HepG2 (cell line): ENCODE results near the gene SKI. TPM values are rescaled to one million over a fixed set of nuclear protein-coding genes. Genes with fewer than 3 reads are reported as not detected.

Experiments
- ATAC-seq: fragments of 200-7000 bp; cut with Tn5 transposase; 3 replicates; pipeline ENCODE4 v1.9.1; 2020; ENCODE audit warnings: mild to moderate bottlenecking, moderate library complexity
- BruUV-seq: library from RNA; stranded (reverse); fragments of 400-500 nt; replicated peaks from 2 replicates; lab custom pipeline; 2021; lab: Mats Ljungman, UMichigan
- CTCF ChIA-PET: fragments of 300-600 bp; formaldehyde crosslinking; extraction: SDS; loops from one replicate; lab custom pipeline; 2021; ENCODE audit warnings: low total read pairs, inconsistent platforms, low intra/inter-chr PET ratio; lab: Yijun Ruan, JAX
- POLR2A ChIA-PET: fragments of 350-600 bp; sonication (Branson Sonifier 250); formaldehyde crosslinking; loops from one replicate; lab custom pipeline; 2020; ENCODE audit warnings: antibody characterized with exemption, inconsistent platforms; lab: Yijun Ruan, JAX
- DNase-seq: peaks from one replicate; pipeline ENCODE4 v3.0.0-alpha.2; 2015; ENCODE audit warnings: low spot score
- FAIRE-seq: peaks from 3 replicates; lab custom pipeline; 2011; peaks lifted over from hg19 to GRCh38; lab: Jason Lieb, UNC
- H2AFZ ChIP-seq: one replicate; pipeline ENCODE4 v1.6.1; 2011; ENCODE audit warnings: low read length, inconsistent platforms
- H3K27ac ChIP-seq: fragments of 300-600 bp; 3 replicates; pipeline ENCODE4 v1.8.0; 2011; ENCODE audit warnings: mixed run types, mild to moderate bottlenecking, mixed read lengths, low read length, inconsistent platforms; ENCODE audit not compliant: insufficient read depth; ENCODE audit errors: extremely low read length
- H3K27me3 ChIP-seq, 2 experiments: fragments of 200-600 bp in 1 of 2; 2 replicates in 1 of 2; 3 replicates in 1 of 2; pipeline versions ENCODE4 v1.6.0 to v1.8.0; 2011; ENCODE audit warnings: low read length in 2 of 2, mild to moderate bottlenecking in 2 of 2, moderate library complexity in 2 of 2, inconsistent platforms in 1 of 2; ENCODE audit not compliant: insufficient read depth in 2 of 2, control insufficient read depth in 1 of 2
- H3K36me3 ChIP-seq, 2 experiments: fragments of 200-600 bp in 1 of 2; replicated peaks in 1 of 2; 2 replicates in 1 of 2; 3 replicates in 1 of 2; pipeline versions ENCODE4 v1.5.1 to v1.8.0; 2011; ENCODE audit warnings: low read length in 2 of 2, inconsistent platforms in 1 of 2; ENCODE audit not compliant: insufficient read depth in 2 of 2, control insufficient read depth in 1 of 2
- H3K4me1 ChIP-seq: 2 replicates; pipeline ENCODE4 v1.5.1; 2012; ENCODE audit warnings: low read length, inconsistent platforms; ENCODE audit not compliant: insufficient read depth
- H3K4me2 ChIP-seq: 2 replicates; pipeline ENCODE4 v1.6.0; 2011; ENCODE audit warnings: low read depth, low read length, inconsistent platforms
- H3K4me3 ChIP-seq, 3 experiments: fragments of 200-600 bp in 1 of 3; sonication (generic), shearing (Covaris generic) in 1 of 3; replicated peaks in 1 of 3; 2 replicates each; pipeline ENCODE4 v1.5.1; 2011 to 2016; ENCODE audit warnings: low read length in 3 of 3, inconsistent platforms in 2 of 3, low read depth in 2 of 3, mild to moderate bottlenecking in 2 of 3, control low read depth in 1 of 3, mixed read lengths in 1 of 3; ENCODE audit not compliant: insufficient read depth in 1 of 3
- H3K79me2 ChIP-seq: one replicate; pipeline ENCODE4 v1.6.1; 2011; ENCODE audit warnings: low read length, inconsistent platforms; ENCODE audit not compliant: insufficient read depth
- H3K9ac ChIP-seq: 2 replicates; pipeline ENCODE4 v1.6.0; 2011; ENCODE audit warnings: mild to moderate bottlenecking, low read depth, low read length, inconsistent platforms; ENCODE audit not compliant: insufficient read depth
- H3K9me3 ChIP-seq: 2 replicates; pipeline ENCODE4 v1.5.1; 2012; ENCODE audit warnings: mild to moderate bottlenecking, low read length
- H4K20me1 ChIP-seq: 2 replicates; pipeline ENCODE4 v1.6.0; 2011; ENCODE audit warnings: inconsistent platforms, mild to moderate bottlenecking, low read length, moderate library complexity; ENCODE audit not compliant: insufficient read depth
- ASH2L ChIP-seq: fragments of 300-600, 200-600 bp; sonication (generic); IDR thresholded peaks from 2 replicates; pipeline ENCODE4 v1.7.0; 2017; ENCODE audit warnings: low read depth, mild to moderate bottlenecking, moderate library complexity, mixed read lengths, low read length; ENCODE audit not compliant: insufficient read length
- CEBPZ ChIP-seq: IDR thresholded peaks from 2 replicates; pipeline ENCODE4 v1.6.1; 2012; ENCODE audit warnings: low read length, improper control_type of control experiment
- FOXK1 ChIP-seq: sonication (generic); formaldehyde crosslinking; IDR thresholded peaks from 2 replicates; pipeline ENCODE4 v1.4.0; 2020; ENCODE audit warnings: low read depth, missing genetic modification reagents, borderline replicate concordance
- HDAC2 ChIP-seq: sonication (generic); formaldehyde crosslinking; IDR thresholded peaks from 2 replicates; pipeline ENCODE4 v1.4.0; 2020; ENCODE audit warnings: missing genetic modification reagents
- KDM3A ChIP-seq: IDR thresholded peaks from 2 replicates; pipeline ENCODE4 v1.6.1; 2018; ENCODE audit warnings: low read depth, missing compliant biosample characterization
- MTF1 ChIP-seq: sonication (generic); formaldehyde crosslinking; IDR thresholded peaks from 2 replicates; pipeline ENCODE4 v1.5.0; 2020; ENCODE audit warnings: missing genetic modification reagents
- ZNF383 ChIP-seq: sonication (generic); formaldehyde crosslinking; IDR thresholded peaks from 2 replicates; pipeline ENCODE4 v1.4.0; 2020; ENCODE audit warnings: missing genetic modification reagents, mild to moderate bottlenecking, borderline replicate concordance
- ZNF556 ChIP-seq: sonication (generic); formaldehyde crosslinking; IDR thresholded peaks from 2 replicates; pipeline ENCODE4 v1.4.0; 2020; ENCODE audit warnings: mild to moderate bottlenecking, missing genetic modification reagents, borderline replicate concordance
- ZNF678 ChIP-seq: sonication (generic); formaldehyde crosslinking; IDR thresholded peaks from 2 replicates; pipeline ENCODE4 v1.4.0; 2020; ENCODE audit warnings: mild to moderate bottlenecking, missing genetic modification reagents
- ZNF792 ChIP-seq: IDR thresholded peaks from 2 replicates; pipeline ENCODE4 v1.6.1; 2016
- ZNF883 ChIP-seq: sonication (generic); formaldehyde crosslinking; IDR thresholded peaks from 2 replicates; pipeline ENCODE4 v1.5.1; 2020; ENCODE audit warnings: mild to moderate bottlenecking, missing genetic modification reagents; ENCODE audit errors: not compliant biosample characterization
- WGBS: methylation state at CpG from one replicate; pipeline ENCODE4 v1.1.6; 2017; ENCODE audit warnings: low lambda C conversion rate; 5-methylcytosine and 5-hydroxymethylcytosine counted together
- in situ Hi-C: cut with HindIII; loops from 2 replicates; pipeline ENCODE4 v1.10.0; 2017; ENCODE audit warnings: low pct_unique_long_range_greater_than_20kb; ENCODE audit not compliant: extremely low pct_ligation_motif_present
- intact Hi-C: fragments of 100-400 bp; cut with micrococcal nuclease; formaldehyde crosslinking; loops from one replicate; pipeline ENCODE4 v1.10.0; 2022; ENCODE audit not compliant: unreplicated experiment
- polyA plus RNA-seq, 8 experiments: library from polyadenylated mRNA; depleted of rRNA in 3 of 8; stranded (reverse) in 7 of 8; unstranded in 1 of 8; fragments of >200 nt; fragmentation: Illumina TruSeq in 4 of 8; extraction: Trizol in 4 of 8; gene quantifications; 2 replicates each; pipeline versions ENCODE4 v1.2.1 to v1.2.3, GENCODE V29; 2011 to 2016; ENCODE audit warnings: low read depth in 4 of 8, missing spikeins in 1 of 8, mixed read lengths in 1 of 8; ENCODE audit not compliant: insufficient read depth in 1 of 8
- total RNA-seq, 5 experiments: library from RNA; depleted of rRNA; stranded (reverse); fragments of >200 nt; fragmentation: Illumina TruSeq; extraction: Trizol; gene quantifications; 2 replicates each; pipeline ENCODE4 v1.2.3, GENCODE V29; 2016; ENCODE audit warnings: low read depth in 1 of 5
- TF ChIP-seq, protein P1 (sequence below): IDR thresholded peaks from 2 replicates; pipeline ENCODE4 v1.6.1; 2016; ENCODE audit warnings: control low read depth
- TF ChIP-seq, protein P2 (sequence below): sonication (generic); formaldehyde crosslinking; IDR thresholded peaks from 2 replicates; pipeline ENCODE4 v1.5.1; 2020; ENCODE audit warnings: missing genetic modification reagents, mild to moderate bottlenecking, borderline replicate concordance
- TF ChIP-seq, protein P3 (sequence below): sonication (generic); formaldehyde crosslinking; IDR thresholded peaks from 2 replicates; pipeline ENCODE4 v1.4.0; 2020; ENCODE audit warnings: mild to moderate bottlenecking, missing genetic modification reagents

The SKI gene
- total and polyA plus RNA-seq, 2 of the 13 experiments (the other 11 are each of a cell fraction or from before 2014, with no cell fraction given) = 4.7 to 6.9 TPM

DNA sequence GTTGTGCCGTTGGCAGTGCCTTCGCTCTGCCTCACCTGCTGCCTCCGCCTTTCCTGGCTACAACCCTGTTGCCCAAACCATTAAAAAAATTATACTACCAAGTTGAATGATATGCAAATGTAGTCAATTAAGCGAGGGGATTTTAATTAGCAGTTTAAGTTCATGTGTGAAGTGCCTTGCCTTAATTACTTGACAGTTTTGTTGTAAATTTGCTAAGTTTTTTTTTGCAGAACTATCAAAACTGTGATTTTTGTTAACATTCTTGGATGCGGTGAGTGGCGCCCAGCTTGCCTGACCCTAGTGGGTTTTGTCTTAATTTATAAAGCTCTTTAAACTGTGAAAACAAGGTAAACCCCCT lies 10.9 kb downstream of the SKI start:
- in situ Hi-C loops = no loop called here
- peak overlapping the region; percentile 16 for H3K27ac ChIP-seq
- H3K4me3 ChIP-seq = no peak overlapping the region; a peak in 1 of 6 replicates
- H3K9me3 ChIP-seq = no peaks in the 10 kb centered on the region
- ATAC-seq (no peak), DNase-seq (no peak), FAIRE-seq (no peak)
- H3K27me3 ChIP-seq = no peaks in the 10 kb centered on the region
- peaks cover 73% of the 10 kb centered on the region for H3K4me1 ChIP-seq
- WGBS = 97% methylated on average over 5 of the region's 6 CpGs
- no TSS peak for BruUV-seq
- peaks cover 8 to 26% of the 10 kb centered on the region in 2 experiments for H3K36me3 ChIP-seq
- POLR2A ChIA-PET = interaction anchor here (1.0 to 1.9 kb wide), 3 partner anchors 11 to 32 kb away, joined by 3 to 4 read pairs (median 3); no protein-coding TSS in a partner anchor
- CTCF ChIA-PET = no interaction called here
- TF ChIP-seq CEBPZ (no peak), ZNF883 (no peak), MTF1 (no peak), ZNF556 (no peak), ASH2L (no peak), ZNF383 (CRISPR knock-in tag) (no peak), ZNF792 (CRISPR knock-in tag) (no peak), FOXK1 (CRISPR knock-in tag) (no peak), HDAC2 (CRISPR knock-in tag) (no peak), ZNF678 (CRISPR knock-in tag) (no peak), KDM3A (no peak)
- TF ChIP-seq, protein P1, sequence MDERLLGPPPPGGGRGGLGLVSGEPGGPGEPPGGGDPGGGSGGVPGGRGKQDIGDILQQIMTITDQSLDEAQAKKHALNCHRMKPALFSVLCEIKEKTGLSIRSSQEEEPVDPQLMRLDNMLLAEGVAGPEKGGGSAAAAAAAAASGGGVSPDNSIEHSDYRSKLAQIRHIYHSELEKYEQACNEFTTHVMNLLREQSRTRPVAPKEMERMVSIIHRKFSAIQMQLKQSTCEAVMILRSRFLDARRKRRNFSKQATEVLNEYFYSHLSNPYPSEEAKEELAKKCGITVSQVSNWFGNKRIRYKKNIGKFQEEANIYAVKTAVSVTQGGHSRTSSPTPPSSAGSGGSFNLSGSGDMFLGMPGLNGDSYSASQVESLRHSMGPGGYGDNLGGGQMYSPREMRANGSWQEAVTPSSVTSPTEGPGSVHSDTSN (CRISPR knock-in tag) = no peak
- TF ChIP-seq, protein P2, sequence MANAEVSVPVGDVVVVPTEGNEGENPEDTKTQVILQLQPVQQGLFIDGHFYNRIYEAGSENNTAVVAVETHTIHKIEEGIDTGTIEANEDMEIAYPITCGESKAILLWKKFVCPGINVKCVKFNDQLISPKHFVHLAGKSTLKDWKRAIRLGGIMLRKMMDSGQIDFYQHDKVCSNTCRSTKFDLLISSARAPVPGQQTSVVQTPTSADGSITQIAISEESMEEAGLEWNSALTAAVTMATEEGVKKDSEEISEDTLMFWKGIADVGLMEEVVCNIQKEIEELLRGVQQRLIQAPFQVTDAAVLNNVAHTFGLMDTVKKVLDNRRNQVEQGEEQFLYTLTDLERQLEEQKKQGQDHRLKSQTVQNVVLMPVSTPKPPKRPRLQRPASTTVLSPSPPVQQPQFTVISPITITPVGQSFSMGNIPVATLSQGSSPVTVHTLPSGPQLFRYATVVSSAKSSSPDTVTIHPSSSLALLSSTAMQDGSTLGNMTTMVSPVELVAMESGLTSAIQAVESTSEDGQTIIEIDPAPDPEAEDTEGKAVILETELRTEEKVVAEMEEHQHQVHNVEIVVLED (CRISPR knock-in tag) = no peak
- TF ChIP-seq, protein P3, sequence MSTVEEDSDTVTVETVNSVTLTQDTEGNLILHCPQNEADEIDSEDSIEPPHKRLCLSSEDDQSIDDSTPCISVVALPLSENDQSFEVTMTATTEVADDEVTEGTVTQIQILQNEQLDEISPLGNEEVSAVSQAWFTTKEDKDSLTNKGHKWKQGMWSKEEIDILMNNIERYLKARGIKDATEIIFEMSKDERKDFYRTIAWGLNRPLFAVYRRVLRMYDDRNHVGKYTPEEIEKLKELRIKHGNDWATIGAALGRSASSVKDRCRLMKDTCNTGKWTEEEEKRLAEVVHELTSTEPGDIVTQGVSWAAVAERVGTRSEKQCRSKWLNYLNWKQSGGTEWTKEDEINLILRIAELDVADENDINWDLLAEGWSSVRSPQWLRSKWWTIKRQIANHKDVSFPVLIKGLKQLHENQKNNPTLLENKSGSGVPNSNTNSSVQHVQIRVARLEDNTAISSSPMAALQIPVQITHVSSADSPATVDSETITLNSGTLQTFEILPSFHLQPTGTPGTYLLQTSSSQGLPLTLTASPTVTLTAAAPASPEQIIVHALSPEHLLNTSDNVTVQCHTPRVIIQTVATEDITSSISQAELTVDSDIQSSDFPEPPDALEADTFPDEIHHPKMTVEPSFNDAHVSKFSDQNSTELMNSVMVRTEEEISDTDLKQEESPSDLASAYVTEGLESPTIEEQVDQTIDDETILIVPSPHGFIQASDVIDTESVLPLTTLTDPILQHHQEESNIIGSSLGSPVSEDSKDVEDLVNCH (CRISPR knock-in tag) = no peak
- intact Hi-C loops = no loop called here
- peaks cover 90% of the 10 kb centered on the region for H3K79me2 ChIP-seq
- H3K4me2 ChIP-seq = no peak overlapping the region
- no peak overlapping the region for H2AFZ ChIP-seq
- H3K9ac ChIP-seq = no peak overlapping the region
- peaks cover 60% of the 10 kb centered on the region for H4K20me1 ChIP-seq
